Thoracic aorta (tissue), 2 donors: ENCODE measurements around the gene USP17L25. TPM values are rescaled to one million over a fixed set of nuclear protein-coding genes. Genes with fewer than 3 reads are reported as not detected.

ENCODE experiments used
- total RNA-seq, 2 donors: library from RNA; depleted of rRNA; stranded (reverse); fragments of >200 nt; gene quantifications; one replicate each; pipeline versions ENCODE4 v1.1.0 to v1.2.3, GENCODE V29; 2016

USP17L25 gene
- total RNA-seq, 2 donors from 2014 or later: not detected

Other genes starting within 250 kb of the USP17L25 start
- not detected for gene FAM90A26, start 159.5 kb upstream of the USP17L25 start, total RNA-seq
- gene USP17L10, start 119.3 kb upstream of the USP17L25 start, total RNA-seq: not detected
- not detected for gene USP17L11, start 114.5 kb upstream of the USP17L25 start, total RNA-seq
- gene USP17L12, start 109.8 kb upstream of the USP17L25 start, total RNA-seq: not detected
- gene USP17L13, start 105.0 kb upstream of the USP17L25 start, total RNA-seq: not detected
- not detected for gene USP17L15, start 95.5 kb upstream of the USP17L25 start, total RNA-seq
- gene USP17L17, start 86.0 kb upstream of the USP17L25 start, total RNA-seq: not detected
- not detected for gene USP17L18, start 81.3 kb upstream of the USP17L25 start, total RNA-seq
- gene USP17L19, start 76.5 kb upstream of the USP17L25 start, total RNA-seq: not detected
- not detected for gene USP17L20, start 71.8 kb upstream of the USP17L25 start, total RNA-seq
- gene USP17L21, start 67.0 kb upstream of the USP17L25 start, total RNA-seq: not detected
- gene USP17L22, start 62.3 kb upstream of the USP17L25 start, total RNA-seq: not detected
- not detected for gene USP17L24, start 4.7 kb upstream of the USP17L25 start, total RNA-seq
- gene USP17L26, start 4.7 kb downstream of the USP17L25 start, total RNA-seq: not detected
- not detected for gene USP17L5, start 9.5 kb downstream of the USP17L25 start, total RNA-seq
- not detected for gene USP17L27, start 14.2 kb downstream of the USP17L25 start, total RNA-seq
- not detected for gene USP17L28, start 19.0 kb downstream of the USP17L25 start, total RNA-seq
- gene USP17L29, start 23.7 kb downstream of the USP17L25 start, total RNA-seq: not detected
- not detected for gene USP17L30, start 33.2 kb downstream of the USP17L25 start, total RNA-seq
- gene DEFB131A, start 114.5 kb downstream of the USP17L25 start, total RNA-seq: not detected